ENCODE measurements around the gene RAB5B. TPM values are rescaled to one million over a fixed set of nuclear protein-coding genes. Genes with fewer than 3 reads are reported as not detected.

Gene RAB5B
- total RNA-seq, 1 experiment from 2014 or later = 44.5 TPM

DNA sequence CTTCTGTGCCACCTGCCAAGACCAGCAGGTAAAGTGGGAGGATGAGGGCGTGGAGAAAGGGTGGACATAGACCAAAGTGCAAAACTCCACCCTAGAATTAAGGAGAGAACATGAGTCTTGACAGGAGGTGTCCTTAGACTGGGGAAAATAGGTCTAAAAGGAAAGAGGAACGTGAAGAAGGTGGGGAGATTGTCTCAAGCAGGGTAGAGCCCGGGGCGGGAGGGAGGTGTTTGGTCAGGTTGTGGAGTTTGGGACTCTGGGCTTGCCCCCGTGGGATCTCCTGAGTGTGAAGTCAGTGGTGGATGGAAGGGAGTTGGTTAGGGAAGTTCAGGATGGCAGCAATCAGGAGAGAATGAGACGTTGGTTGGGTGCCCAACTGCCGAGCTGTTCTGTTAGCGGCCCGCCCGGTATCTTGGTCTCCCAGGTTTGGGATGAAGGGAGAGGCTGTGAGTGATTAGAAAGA, 42.5 kb upstream of the RAB5B start:
- RAD21 ChIA-PET (ENCODE audit: low non-redundant PET in 1 of 2, low total read pairs in 2 of 2, uncharacterized antibody in 2 of 2, unreplicated experiment in 2 of 2) = no interaction called here
- H3K36me3 ChIP-seq (ENCODE audit: control insufficient read depth in 1 of 2, insufficient read depth in 2 of 2, low read length in 2 of 2) = no peaks in the 10 kb centered on the region
- H3K4me3 ChIP-seq (replicated peaks in 1 of 2; ENCODE audit: low read depth in 1 of 2, low read length in 2 of 2) = peak overlapping the region; percentile 71 to 74
- DNase-seq (ENCODE audit: low read depth, low spot score) = no peak
- H3K27me3 ChIP-seq (ENCODE audit: insufficient read depth, low read length) = no peaks in the 10 kb centered on the region
- BruUV-seq (replicated peaks) = no TSS peak
- CTCF ChIA-PET = interaction anchor here (1.0 to 2.1 kb wide), 3 partner anchors 9 to 193 kb away, joined by 3 to 10 read pairs (median 3); no protein-coding TSS in a partner anchor
- peak overlapping the region; percentile 67 for H3K27ac ChIP-seq (ENCODE audit: low read depth, low read length)
- peak overlapping the region; percentile 75 for H2AFZ ChIP-seq (ENCODE audit: low read depth, low read length, poor library complexity, severe bottlenecking)
- peak; percentile 5 for ATAC-seq
- POLR2A ChIA-PET = interaction anchor here (0.7 to 2.3 kb wide), 3 partner anchors 43 to 102 kb away, joined by 3 to 7 read pairs (median 7); partner anchors contain the start of genes DNAJC14 and RAB5B
- peak overlapping the region; percentile 91 for H3K4me2 ChIP-seq (ENCODE audit: low read length)
- intact Hi-C loops (cut with micrococcal nuclease) = loop anchor here (5.0 kb wide), 1 partner anchor 111 kb away; the partner anchor contains the start of gene RPS26
- H3K79me2 ChIP-seq (ENCODE audit: insufficient read depth, low read length) = peaks cover 14% of the 10 kb centered on the region
- no peaks in the 10 kb centered on the region for H4K20me1 ChIP-seq (ENCODE audit: insufficient read depth)
- H3K9me2 ChIP-seq (ENCODE audit: insufficient read depth) = no peaks in the 10 kb centered on the region
- no peak for TF ChIP-seq SRF (IDR thresholded peaks at IDR 0.05; ENCODE audit: low read depth)
- no peak for TF ChIP-seq SIN3A (IDR thresholded peaks at IDR 0.05; ENCODE audit: low read depth)
- no peak for TF ChIP-seq YY1 (IDR thresholded peaks at IDR 0.05; ENCODE audit: extremely low read depth, insufficient replicate concordance, low read depth, low read length)
- no peak for TF ChIP-seq ZFX (IDR thresholded peaks at IDR 0.05)
- TF ChIP-seq CBX3 (IDR thresholded peaks at IDR 0.05; ENCODE audit: low read depth) = no peak
- TF ChIP-seq, protein P1, sequence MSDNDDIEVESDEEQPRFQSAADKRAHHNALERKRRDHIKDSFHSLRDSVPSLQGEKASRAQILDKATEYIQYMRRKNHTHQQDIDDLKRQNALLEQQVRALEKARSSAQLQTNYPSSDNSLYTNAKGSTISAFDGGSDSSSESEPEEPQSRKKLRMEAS (IDR thresholded peaks at IDR 0.05) = no peak
- TF ChIP-seq, protein P2, sequence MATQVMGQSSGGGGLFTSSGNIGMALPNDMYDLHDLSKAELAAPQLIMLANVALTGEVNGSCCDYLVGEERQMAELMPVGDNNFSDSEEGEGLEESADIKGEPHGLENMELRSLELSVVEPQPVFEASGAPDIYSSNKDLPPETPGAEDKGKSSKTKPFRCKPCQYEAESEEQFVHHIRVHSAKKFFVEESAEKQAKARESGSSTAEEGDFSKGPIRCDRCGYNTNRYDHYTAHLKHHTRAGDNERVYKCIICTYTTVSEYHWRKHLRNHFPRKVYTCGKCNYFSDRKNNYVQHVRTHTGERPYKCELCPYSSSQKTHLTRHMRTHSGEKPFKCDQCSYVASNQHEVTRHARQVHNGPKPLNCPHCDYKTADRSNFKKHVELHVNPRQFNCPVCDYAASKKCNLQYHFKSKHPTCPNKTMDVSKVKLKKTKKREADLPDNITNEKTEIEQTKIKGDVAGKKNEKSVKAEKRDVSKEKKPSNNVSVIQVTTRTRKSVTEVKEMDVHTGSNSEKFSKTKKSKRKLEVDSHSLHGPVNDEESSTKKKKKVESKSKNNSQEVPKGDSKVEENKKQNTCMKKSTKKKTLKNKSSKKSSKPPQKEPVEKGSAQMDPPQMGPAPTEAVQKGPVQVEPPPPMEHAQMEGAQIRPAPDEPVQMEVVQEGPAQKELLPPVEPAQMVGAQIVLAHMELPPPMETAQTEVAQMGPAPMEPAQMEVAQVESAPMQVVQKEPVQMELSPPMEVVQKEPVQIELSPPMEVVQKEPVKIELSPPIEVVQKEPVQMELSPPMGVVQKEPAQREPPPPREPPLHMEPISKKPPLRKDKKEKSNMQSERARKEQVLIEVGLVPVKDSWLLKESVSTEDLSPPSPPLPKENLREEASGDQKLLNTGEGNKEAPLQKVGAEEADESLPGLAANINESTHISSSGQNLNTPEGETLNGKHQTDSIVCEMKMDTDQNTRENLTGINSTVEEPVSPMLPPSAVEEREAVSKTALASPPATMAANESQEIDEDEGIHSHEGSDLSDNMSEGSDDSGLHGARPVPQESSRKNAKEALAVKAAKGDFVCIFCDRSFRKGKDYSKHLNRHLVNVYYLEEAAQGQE (IDR thresholded peaks at IDR 0.05; ENCODE audit: low read depth) = no peak
- TF ChIP-seq, protein P3, sequence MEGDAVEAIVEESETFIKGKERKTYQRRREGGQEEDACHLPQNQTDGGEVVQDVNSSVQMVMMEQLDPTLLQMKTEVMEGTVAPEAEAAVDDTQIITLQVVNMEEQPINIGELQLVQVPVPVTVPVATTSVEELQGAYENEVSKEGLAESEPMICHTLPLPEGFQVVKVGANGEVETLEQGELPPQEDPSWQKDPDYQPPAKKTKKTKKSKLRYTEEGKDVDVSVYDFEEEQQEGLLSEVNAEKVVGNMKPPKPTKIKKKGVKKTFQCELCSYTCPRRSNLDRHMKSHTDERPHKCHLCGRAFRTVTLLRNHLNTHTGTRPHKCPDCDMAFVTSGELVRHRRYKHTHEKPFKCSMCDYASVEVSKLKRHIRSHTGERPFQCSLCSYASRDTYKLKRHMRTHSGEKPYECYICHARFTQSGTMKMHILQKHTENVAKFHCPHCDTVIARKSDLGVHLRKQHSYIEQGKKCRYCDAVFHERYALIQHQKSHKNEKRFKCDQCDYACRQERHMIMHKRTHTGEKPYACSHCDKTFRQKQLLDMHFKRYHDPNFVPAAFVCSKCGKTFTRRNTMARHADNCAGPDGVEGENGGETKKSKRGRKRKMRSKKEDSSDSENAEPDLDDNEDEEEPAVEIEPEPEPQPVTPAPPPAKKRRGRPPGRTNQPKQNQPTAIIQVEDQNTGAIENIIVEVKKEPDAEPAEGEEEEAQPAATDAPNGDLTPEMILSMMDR (IDR thresholded peaks at IDR 0.05 in 2 of 3, conservative IDR thresholded peaks at IDR 0.05 in 1 of 3; ENCODE audit: borderline replicate concordance in 1 of 3, insufficient read depth in 1 of 3, low read depth in 2 of 3, low read length in 2 of 3) = no peak
- no peak for TF ChIP-seq POLR2AphosphoS5 (IDR thresholded peaks at IDR 0.05; ENCODE audit: low read depth, low read length)
- TF ChIP-seq, protein P4, sequence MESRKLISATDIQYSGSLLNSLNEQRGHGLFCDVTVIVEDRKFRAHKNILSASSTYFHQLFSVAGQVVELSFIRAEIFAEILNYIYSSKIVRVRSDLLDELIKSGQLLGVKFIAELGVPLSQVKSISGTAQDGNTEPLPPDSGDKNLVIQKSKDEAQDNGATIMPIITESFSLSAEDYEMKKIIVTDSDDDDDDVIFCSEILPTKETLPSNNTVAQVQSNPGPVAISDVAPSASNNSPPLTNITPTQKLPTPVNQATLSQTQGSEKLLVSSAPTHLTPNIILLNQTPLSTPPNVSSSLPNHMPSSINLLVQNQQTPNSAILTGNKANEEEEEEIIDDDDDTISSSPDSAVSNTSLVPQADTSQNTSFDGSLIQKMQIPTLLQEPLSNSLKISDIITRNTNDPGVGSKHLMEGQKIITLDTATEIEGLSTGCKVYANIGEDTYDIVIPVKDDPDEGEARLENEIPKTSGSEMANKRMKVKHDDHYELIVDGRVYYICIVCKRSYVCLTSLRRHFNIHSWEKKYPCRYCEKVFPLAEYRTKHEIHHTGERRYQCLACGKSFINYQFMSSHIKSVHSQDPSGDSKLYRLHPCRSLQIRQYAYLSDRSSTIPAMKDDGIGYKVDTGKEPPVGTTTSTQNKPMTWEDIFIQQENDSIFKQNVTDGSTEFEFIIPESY (IDR thresholded peaks at IDR 0.05; ENCODE audit: extremely low read depth, insufficient replicate concordance, low read length) = no peak
- no peak for TF ChIP-seq ZNF274 (IDR thresholded peaks at IDR 0.05; ENCODE audit: low read depth, low read length)
- TF ChIP-seq POLR2A (IDR thresholded peaks at IDR 0.05; ENCODE audit: borderline replicate concordance, extremely low read depth, insufficient read depth, insufficient read length) = no peak
- no peak for TF ChIP-seq TCF7L2 (IDR thresholded peaks at IDR 0.05; ENCODE audit: borderline replicate concordance, extremely low read depth, insufficient read depth, insufficient read length)
- H3K9me3 ChIP-seq (ENCODE audit: control insufficient read depth in 1 of 2, insufficient read depth in 1 of 2, low read depth in 1 of 2, low read length in 2 of 2) = no peaks in the 10 kb centered on the region
- H3K4me1 ChIP-seq (ENCODE audit: control insufficient read depth in 1 of 2, insufficient read depth in 2 of 2, low read length in 2 of 2) = peaks cover 27 to 56% of the 10 kb centered on the region in 2 experiments
- H3K9ac ChIP-seq (ENCODE audit: low read length) = peak overlapping the region; percentile 73
